Femur (tissue), 1 donor: Measurements from ENCODE around the gene KRTAP5-11.
"Not testable (repeated sequence)": the region's sequence is repeated elsewhere in the genome, so short reads cannot be mapped to it uniquely, and the experiment has no call there.

Source experiments
- DNase-seq: peaks from one replicate; pipeline ENCODE4 v3.0.0-alpha.2; 2017

KRTAP5-11 gene

GRCh38 chr11:71554996-71555395 is 27.7 kb downstream of the KRTAP5-11 start:
- no peak for DNase-seq

GRCh38 chr11:71551711-71552110 is 31.0 kb downstream of the KRTAP5-11 start:
- no peak for DNase-seq

GRCh38 chr11:71548716-71549151 is 33.9 kb downstream of the KRTAP5-11 start:
- peak; percentile 15 for DNase-seq

GRCh38 chr11:71548120-71548519 is 34.6 kb downstream of the KRTAP5-11 start, which contains the start of gene KRTAP5-9:
TSS of gene KRTAP5-9 (plus strand) at chr11:71548420. CDS start at chr11:71548658, 238 bp downstream.
- DNase-seq = no peak

- no peak for DNase-seq
Measured at GRCh38 chr11:71545405-71545966, 37.2 kb downstream of the KRTAP5-11 start.

GRCh38 chr11:71544525-71545214 is 38.0 kb downstream of the KRTAP5-11 start:
- no peak for DNase-seq

GRCh38 chr11:71543866-71544265 is 38.8 kb downstream of the KRTAP5-11 start:
- DNase-seq = no peak

- DNase-seq = no peak
Measured at GRCh38 chr11:71542879-71543777, 39.5 kb downstream of the KRTAP5-11 start.

- no peak for DNase-seq
Measured at GRCh38 chr11:71542382-71542781, 40.3 kb downstream of the KRTAP5-11 start.

- not testable (repeated sequence) for DNase-seq
Measured at GRCh38 chr11:71540521-71541304, 42.0 kb downstream of the KRTAP5-11 start.

- not testable (repeated sequence) for DNase-seq
Measured at GRCh38 chr11:71539971-71540370, 42.7 kb downstream of the KRTAP5-11 start.

- no peak for DNase-seq
Measured at GRCh38 chr11:71539017-71539416, 43.7 kb downstream of the KRTAP5-11 start.

- no peak for DNase-seq
Measured at GRCh38 chr11:71538666-71538990, 44.0 kb downstream of the KRTAP5-11 start.

GRCh38 chr11:71537977-71538665 is 44.6 kb downstream of the KRTAP5-11 start, which contains the start of gene KRTAP5-8:
TSS of gene KRTAP5-8 (plus strand) at chr11:71538025. CDS start at chr11:71538056, 31 bp downstream.
- not testable (repeated sequence) for DNase-seq

- DNase-seq = no peak
Measured at GRCh38 chr11:71537537-71537936, 45.1 kb downstream of the KRTAP5-11 start.

- DNase-seq = no peak
Measured at GRCh38 chr11:71535825-71536224, 46.9 kb downstream of the KRTAP5-11 start.

GRCh38 chr11:71534711-71535608 is 47.7 kb downstream of the KRTAP5-11 start:
- not testable (repeated sequence) for DNase-seq

GRCh38 chr11:71532036-71532610 is 50.6 kb downstream of the KRTAP5-11 start:
- DNase-seq = no peak
